GM18511 (cell line): ENCODE results near the gene ZP1.

Experiments
- ATAC-seq: cut with Tn5 transposase; IDR thresholded peaks from one replicate; pipeline ENCODE4 v1.9.1; 2021; ENCODE audit warnings: mild to moderate bottlenecking, moderate library complexity; ENCODE audit not compliant: unreplicated experiment

Gene ZP1

GRCh38 chr11:60921259-60921658 lies 53.9 kb downstream of the ZP1 start:
- ATAC-seq = no peak

GRCh38 chr11:60921777-60922335 lies 54.5 kb downstream of the ZP1 start:
- no peak for ATAC-seq

GRCh38 chr11:60922906-60923305 lies 55.6 kb downstream of the ZP1 start:
- no peak for ATAC-seq

- no peak for ATAC-seq
Observed at GRCh38 chr11:60923326-60923725, 56.0 kb downstream of the ZP1 start.

- no peak for ATAC-seq
Observed at GRCh38 chr11:60923800-60924109, 56.4 kb downstream of the ZP1 start.

GRCh38 chr11:60924110-60924905 lies 57.0 kb downstream of the ZP1 start, which contains the start of gene TMEM132A:
TMEM132A (plus strand) TSS chr11:60924460; CDS start chr11:60924634, 174 bp downstream.
- ATAC-seq = peak; percentile 58
